Neural cell (in vitro differentiated cells): Measurements from ENCODE around the gene NCAPH2. TPM values are rescaled to one million over a fixed set of nuclear protein-coding genes. Genes with fewer than 3 reads are reported as not detected.

Source experiments
- H2AFZ ChIP-seq: fragments of 200-600, 300-800 bp; sonication (generic), shearing (Covaris generic); 2 replicates; pipeline ENCODE4 v1.6.0; 2014; ENCODE audit warnings: low read depth, mild to moderate bottlenecking, antibody characterized with exemption, low read length, moderate library complexity
- H3F3A ChIP-seq: fragments of 200-600 bp; shearing (Covaris generic); 2 replicates; pipeline ENCODE4 v1.6.1; 2016; ENCODE audit warnings: mild to moderate bottlenecking, moderate library complexity, mixed read lengths, antibody characterized with exemption, low read length; ENCODE audit not compliant: insufficient read depth, poor library complexity, severe bottlenecking
- H3K27ac ChIP-seq: fragments of 200-600, 300-800 bp; sonication (generic), shearing (Covaris generic); 2 replicates; pipeline ENCODE4 v1.5.1; 2014; ENCODE audit warnings: mild to moderate bottlenecking, low read length, moderate library complexity
- H3K27me3 ChIP-seq: fragments of 300-800, 200-600 bp; sonication (generic), shearing (Covaris generic); 2 replicates; pipeline ENCODE4 v1.6.0; 2014; ENCODE audit warnings: mild to moderate bottlenecking, low read depth, low read length, moderate library complexity; ENCODE audit not compliant: insufficient read depth
- H3K36me3 ChIP-seq: fragments of 300-800, 200-600 bp; sonication (generic), shearing (Covaris generic); 2 replicates; pipeline ENCODE4 v1.5.1; 2014; ENCODE audit warnings: mild to moderate bottlenecking, antibody characterized with exemption, low read length, moderate library complexity; ENCODE audit not compliant: insufficient read depth
- H3K4me2 ChIP-seq: fragments of 300-800, 200-600 bp; sonication (generic), shearing (Covaris generic); 2 replicates; pipeline ENCODE4 v1.6.0; 2014; ENCODE audit warnings: mild to moderate bottlenecking, low read length
- H3K4me3 ChIP-seq: fragments of 300-800, 200-600 bp; sonication (generic), shearing (Covaris generic); 2 replicates; pipeline ENCODE4 v1.5.1; 2014; ENCODE audit warnings: mild to moderate bottlenecking, low read length, moderate library complexity
- H3K79me2 ChIP-seq: fragments of 200-600 bp; shearing (Covaris generic); replicated peaks from 2 replicates; pipeline ENCODE4 v1.6.0; 2014; ENCODE audit warnings: mild to moderate bottlenecking, low read length, moderate library complexity; ENCODE audit not compliant: insufficient read depth
- H3K9ac ChIP-seq: fragments of 300-800, 200-600 bp; sonication (generic), shearing (Covaris generic); 2 replicates; pipeline ENCODE4 v1.6.1; 2016; ENCODE audit warnings: mild to moderate bottlenecking, low read length, mixed read lengths
- H3K9me2 ChIP-seq: fragments of 200-600 bp; shearing (Covaris generic); 2 replicates; pipeline ENCODE4 v1.6.1; 2016; ENCODE audit warnings: mild to moderate bottlenecking, low read length, mixed read lengths; ENCODE audit not compliant: insufficient read depth
- H3K9me3 ChIP-seq: fragments of 200-600, 300-800 bp; sonication (generic), shearing (Covaris generic); 2 replicates; pipeline ENCODE4 v1.6.1; 2016; ENCODE audit warnings: mild to moderate bottlenecking, mixed run types, low read length, moderate library complexity, mixed read lengths
- H4K20me1 ChIP-seq: fragments of 200-600 bp; shearing (Covaris generic); 2 replicates; pipeline ENCODE4 v1.6.1; 2016; ENCODE audit warnings: mild to moderate bottlenecking, mixed run types; ENCODE audit not compliant: insufficient read depth
- CTCF ChIP-seq: fragments of 450-650 bp; IDR thresholded peaks from 2 replicates; pipeline ENCODE4 v1.5.1; 2014; ENCODE audit warnings: antibody characterized with exemption, mild to moderate bottlenecking, moderate library complexity; ENCODE audit not compliant: poor library complexity, severe bottlenecking
- EP300 ChIP-seq: fragments of 450-650 bp; conservative IDR thresholded peaks from 2 replicates; pipeline ENCODE4 v1.6.1; 2014; ENCODE audit warnings: antibody characterized with exemption, mild to moderate bottlenecking, moderate library complexity; ENCODE audit not compliant: poor library complexity, severe bottlenecking
- EZH2 ChIP-seq: fragments of 200-600, 300-800 bp; shearing (Covaris generic), sonication (generic); IDR thresholded peaks from 2 replicates; pipeline ENCODE4 v1.6.1; 2014; ENCODE audit warnings: antibody characterized with exemption, low read length, borderline replicate concordance, mild to moderate bottlenecking; ENCODE audit not compliant: insufficient read depth, poor library complexity, severe bottlenecking
- MXI1 ChIP-seq: fragments of 450-650 bp; conservative IDR thresholded peaks from 2 replicates; pipeline ENCODE4 v1.6.1; 2014; ENCODE audit warnings: antibody characterized with exemption, mild to moderate bottlenecking; ENCODE audit not compliant: poor library complexity, severe bottlenecking
- POLR2AphosphoS5 ChIP-seq: IDR thresholded peaks from 2 replicates; pipeline ENCODE4 v1.6.1; 2012
- RAD21 ChIP-seq: fragments of 450-650 bp; conservative IDR thresholded peaks from 2 replicates; pipeline ENCODE4 v1.6.1; 2014; ENCODE audit warnings: antibody characterized with exemption, mild to moderate bottlenecking, moderate library complexity
- REST ChIP-seq: IDR thresholded peaks from 2 replicates; pipeline ENCODE4 v1.6.1; 2012; ENCODE audit warnings: borderline replicate concordance
- SMC3 ChIP-seq: fragments of 450-650 bp; conservative IDR thresholded peaks from 2 replicates; pipeline ENCODE4 v1.6.1; 2014; ENCODE audit warnings: antibody characterized with exemption, mild to moderate bottlenecking, moderate library complexity; ENCODE audit not compliant: poor library complexity
- TAF1 ChIP-seq: IDR thresholded peaks from 2 replicates; pipeline ENCODE4 v1.6.1; 2012; ENCODE audit warnings: low read depth
- polyA plus RNA-seq: library from polyadenylated mRNA; depleted of rRNA; stranded (reverse); fragments of >200 nt; gene quantifications from 2 replicates; pipeline ENCODE4 v1.2.3, GENCODE V29; 2014

The NCAPH2 gene
- polyA plus RNA-seq, 1 donor from 2014 or later: 81.1 TPM

DNA sequence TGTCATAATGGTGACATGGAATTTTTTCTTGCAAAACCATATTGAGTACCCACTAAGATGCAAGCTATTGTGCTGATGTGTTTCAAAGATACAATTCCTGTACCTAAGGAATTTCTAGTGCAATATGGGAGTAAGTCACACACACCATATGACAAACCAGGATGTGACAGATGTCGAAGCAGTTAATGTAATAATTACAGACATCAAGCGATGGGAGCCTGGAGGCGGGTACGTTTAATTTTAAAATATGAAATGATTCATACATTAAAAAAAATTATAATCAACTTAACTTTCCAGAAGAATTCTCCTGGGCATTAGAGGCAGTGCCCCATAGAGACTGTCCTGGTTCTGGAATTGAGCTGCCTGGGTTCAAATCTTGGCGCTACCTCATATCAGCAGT, 48.7 kb downstream of the NCAPH2 start:
- H4K20me1 ChIP-seq: no peaks in the 10 kb centered on the region
- H3K9ac ChIP-seq: no peak overlapping the region
- TF ChIP-seq MXI1 (no peak), TAF1 (no peak), EZH2 (no peak), REST (no peak), RAD21 (no peak), SMC3 (no peak), CTCF (no peak), POLR2AphosphoS5 (no peak), EP300 (no peak)
- H3K9me3 ChIP-seq: no peaks in the 10 kb centered on the region
- H3K4me2 ChIP-seq: no peak overlapping the region
- H3K36me3 ChIP-seq: no peaks in the 10 kb centered on the region
- no peaks in the 10 kb centered on the region for H3K79me2 ChIP-seq
- H3F3A ChIP-seq: no peaks in the 10 kb centered on the region
- H2AFZ ChIP-seq: no peak overlapping the region
- H3K4me3 ChIP-seq: no peak overlapping the region
- H3K9me2 ChIP-seq: no peaks in the 10 kb centered on the region
- H3K27ac ChIP-seq: no peak overlapping the region
- no peaks in the 10 kb centered on the region for H3K27me3 ChIP-seq

DNA sequence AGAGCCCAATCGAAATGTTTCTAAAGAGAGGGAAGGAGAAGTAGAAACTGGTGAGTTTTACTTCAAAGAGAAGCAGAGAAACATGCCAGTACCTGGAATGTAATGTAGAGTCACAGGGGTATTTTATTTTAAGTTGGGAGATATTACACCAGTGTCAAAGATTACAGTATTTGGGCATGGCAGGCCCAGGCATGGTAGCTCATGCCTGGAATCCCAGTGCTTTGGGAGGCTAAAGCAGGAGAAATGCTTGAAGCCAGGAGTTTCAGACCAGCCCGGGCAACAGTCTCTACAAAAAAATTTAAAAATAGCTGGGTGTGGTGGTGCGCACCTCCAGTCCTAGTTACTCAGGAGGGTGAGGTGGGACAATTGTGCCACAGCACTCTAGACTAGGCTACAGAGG, 52.0 kb downstream of the NCAPH2 start:
- H3K4me3 ChIP-seq: no peak overlapping the region
- H3K9me3 ChIP-seq: no peaks in the 10 kb centered on the region
- no peak overlapping the region for H2AFZ ChIP-seq
- no peaks in the 10 kb centered on the region for H4K20me1 ChIP-seq
- no peaks in the 10 kb centered on the region for H3F3A ChIP-seq
- H3K79me2 ChIP-seq: no peaks in the 10 kb centered on the region
- no peak overlapping the region for H3K4me2 ChIP-seq
- no peaks in the 10 kb centered on the region for H3K27me3 ChIP-seq
- TF ChIP-seq TAF1 (no peak), REST (no peak), EP300 (no peak), SMC3 (no peak), POLR2AphosphoS5 (no peak), MXI1 (no peak)
- H3K9ac ChIP-seq: no peak overlapping the region
- H3K36me3 ChIP-seq: no peaks in the 10 kb centered on the region
- no peak overlapping the region for H3K27ac ChIP-seq
- H3K9me2 ChIP-seq: no peaks in the 10 kb centered on the region
